GM23338 (cell line): ENCODE results near the gene INTS3.

Experiments
- CREB1 ChIP-seq: fragments of 250-450 bp; sonication (Bioruptor Pico); IDR thresholded peaks from 2 replicates; pipeline ENCODE4 v1.5.0; 2020; ENCODE audit warnings: low read depth, mild to moderate bottlenecking, moderate library complexity
- CTCF ChIP-seq, 2 experiments: fragments of 200-600 bp in 1 of 2; sonication (generic) in 1 of 2; conservative IDR thresholded peaks; 2 replicates each; pipeline versions ENCODE4 v1.5.1 to v1.6.1; 2016 to 2017; ENCODE audit warnings: antibody characterized with exemption in 2 of 2, low read depth in 2 of 2, mild to moderate bottlenecking in 2 of 2, moderate library complexity in 1 of 2
- ETS1 ChIP-seq: IDR thresholded peaks from 2 replicates; pipeline ENCODE4 v1.6.1; 2016; ENCODE audit warnings: antibody characterized with exemption
- EZH2 ChIP-seq: fragments of 200-600 bp; sonication (generic); IDR thresholded peaks from one replicate; pipeline ENCODE4 v1.8.0; 2017; ENCODE audit warnings: antibody characterized with exemption, mild to moderate bottlenecking, low read depth; ENCODE audit not compliant: unreplicated experiment
- EZH2phosphoT487 ChIP-seq: fragments of 200-600 bp; sonication (generic); IDR thresholded peaks from one replicate; pipeline ENCODE4 v1.8.1; 2018; ENCODE audit warnings: antibody characterized with exemption; ENCODE audit not compliant: unreplicated experiment
- JUNB ChIP-seq: IDR thresholded peaks from one replicate; pipeline ENCODE4 v1.6.1; 2016; ENCODE audit warnings: antibody characterized with exemption; ENCODE audit not compliant: unreplicated experiment
- POLR2AphosphoS5 ChIP-seq: IDR thresholded peaks from 2 replicates; pipeline ENCODE4 v1.6.1; 2016; ENCODE audit warnings: antibody characterized with exemption, low read depth
- STAT1 ChIP-seq: IDR thresholded peaks from one replicate; pipeline ENCODE4 v1.6.1; 2016; ENCODE audit warnings: antibody characterized with exemption; ENCODE audit not compliant: unreplicated experiment
- ZNF462 ChIP-seq: fragments of 250-450 bp; sonication (Bioruptor Pico); IDR thresholded peaks from 2 replicates; pipeline ENCODE4 v1.5.0; 2020; ENCODE audit warnings: mild to moderate bottlenecking, moderate library complexity
- TF ChIP-seq, protein P1 (sequence below): IDR thresholded peaks from one replicate; pipeline ENCODE4 v1.6.1; 2018; ENCODE audit warnings: antibody characterized with exemption; ENCODE audit not compliant: unreplicated experiment

DNA sequence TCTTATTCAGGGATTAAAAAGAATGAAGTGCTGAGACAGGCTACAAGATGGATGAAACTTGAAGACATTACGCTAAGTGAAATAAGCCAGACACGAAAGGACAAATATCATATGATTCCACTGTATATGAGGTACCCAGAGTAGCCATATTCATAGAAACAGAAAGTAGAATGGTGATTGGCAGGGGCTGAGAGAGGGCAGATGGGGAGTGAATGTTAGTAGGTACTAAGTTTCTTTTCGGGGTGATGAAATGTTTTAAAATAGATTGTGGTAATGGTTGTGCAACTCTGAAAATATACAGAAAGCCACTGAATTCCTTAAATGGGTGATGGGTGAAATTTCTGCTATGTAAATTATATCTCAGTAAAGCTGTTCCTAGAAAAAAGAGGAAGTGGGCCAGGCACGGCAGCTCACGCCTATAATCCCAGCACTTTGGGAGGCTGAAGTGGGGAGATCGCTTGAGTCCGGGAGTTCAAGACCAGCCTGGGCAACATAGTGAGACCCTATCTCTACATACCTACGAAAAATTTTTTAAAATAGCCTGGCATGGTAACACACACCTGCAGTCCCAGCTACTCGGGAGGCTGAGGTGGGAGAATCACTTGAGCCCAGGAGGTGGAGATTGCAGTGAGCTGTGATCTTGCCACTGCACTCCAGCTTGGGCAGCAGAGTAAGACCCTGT lies 63.3 kb downstream of the INTS3 start:
- TF ChIP-seq CTCF (conservative IDR thresholded peaks at IDR 0.05; ENCODE audit: low read depth in 2 of 2) (no peak), CREB1 (CRISPR knock-in tag) (no peak), EZH2 (no peak), POLR2AphosphoS5 (no peak), ETS1 (no peak), EZH2phosphoT487 (no peak), STAT1 (no peak), JUNB (no peak), ZNF462 (CRISPR knock-in tag) (no peak)
- TF ChIP-seq, protein P1, sequence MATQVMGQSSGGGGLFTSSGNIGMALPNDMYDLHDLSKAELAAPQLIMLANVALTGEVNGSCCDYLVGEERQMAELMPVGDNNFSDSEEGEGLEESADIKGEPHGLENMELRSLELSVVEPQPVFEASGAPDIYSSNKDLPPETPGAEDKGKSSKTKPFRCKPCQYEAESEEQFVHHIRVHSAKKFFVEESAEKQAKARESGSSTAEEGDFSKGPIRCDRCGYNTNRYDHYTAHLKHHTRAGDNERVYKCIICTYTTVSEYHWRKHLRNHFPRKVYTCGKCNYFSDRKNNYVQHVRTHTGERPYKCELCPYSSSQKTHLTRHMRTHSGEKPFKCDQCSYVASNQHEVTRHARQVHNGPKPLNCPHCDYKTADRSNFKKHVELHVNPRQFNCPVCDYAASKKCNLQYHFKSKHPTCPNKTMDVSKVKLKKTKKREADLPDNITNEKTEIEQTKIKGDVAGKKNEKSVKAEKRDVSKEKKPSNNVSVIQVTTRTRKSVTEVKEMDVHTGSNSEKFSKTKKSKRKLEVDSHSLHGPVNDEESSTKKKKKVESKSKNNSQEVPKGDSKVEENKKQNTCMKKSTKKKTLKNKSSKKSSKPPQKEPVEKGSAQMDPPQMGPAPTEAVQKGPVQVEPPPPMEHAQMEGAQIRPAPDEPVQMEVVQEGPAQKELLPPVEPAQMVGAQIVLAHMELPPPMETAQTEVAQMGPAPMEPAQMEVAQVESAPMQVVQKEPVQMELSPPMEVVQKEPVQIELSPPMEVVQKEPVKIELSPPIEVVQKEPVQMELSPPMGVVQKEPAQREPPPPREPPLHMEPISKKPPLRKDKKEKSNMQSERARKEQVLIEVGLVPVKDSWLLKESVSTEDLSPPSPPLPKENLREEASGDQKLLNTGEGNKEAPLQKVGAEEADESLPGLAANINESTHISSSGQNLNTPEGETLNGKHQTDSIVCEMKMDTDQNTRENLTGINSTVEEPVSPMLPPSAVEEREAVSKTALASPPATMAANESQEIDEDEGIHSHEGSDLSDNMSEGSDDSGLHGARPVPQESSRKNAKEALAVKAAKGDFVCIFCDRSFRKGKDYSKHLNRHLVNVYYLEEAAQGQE = no peak
